Osteoblast (primary cell): ENCODE data around the gene FGD5. TPM values are rescaled to one million over a fixed set of nuclear protein-coding genes. Genes with fewer than 3 reads are reported as not detected.

Experiments
- DNase-seq: peaks from one replicate; pipeline ENCODE4 v3.0.0; 2011; ENCODE audit warnings: low spot score, mixed read lengths; ENCODE audit not compliant: insufficient read length; ENCODE audit errors: missing footprints
- H2AFZ ChIP-seq: 2 replicates; pipeline ENCODE4 v1.6.0; 2011; ENCODE audit warnings: mild to moderate bottlenecking, low read length
- H3K27ac ChIP-seq: 2 replicates; pipeline ENCODE4 v1.5.1; 2011; ENCODE audit warnings: mild to moderate bottlenecking, low read depth, low read length, moderate library complexity
- H3K27me3 ChIP-seq: 2 replicates; pipeline ENCODE4 v1.6.0; 2012; ENCODE audit warnings: mild to moderate bottlenecking, control low read depth, inconsistent platforms, low read length, moderate library complexity; ENCODE audit not compliant: insufficient read depth
- H3K36me3 ChIP-seq: 2 replicates; pipeline ENCODE4 v1.5.1; 2011; ENCODE audit warnings: mild to moderate bottlenecking, low read length, control low read depth, moderate library complexity; ENCODE audit not compliant: insufficient read depth
- H3K4me1 ChIP-seq: 2 replicates; pipeline ENCODE4 v1.5.1; 2011; ENCODE audit warnings: mild to moderate bottlenecking, low read length, control low read depth, moderate library complexity; ENCODE audit not compliant: insufficient read depth
- H3K4me2 ChIP-seq: 2 replicates; pipeline ENCODE4 v1.6.0; 2011; ENCODE audit warnings: mild to moderate bottlenecking, low read length; ENCODE audit not compliant: insufficient read depth
- H3K4me3 ChIP-seq: fragments of 200-600 bp; sonication (generic); 3 replicates; pipeline ENCODE4 v1.5.1; 2012; ENCODE audit warnings: mild to moderate bottlenecking, low read length, inconsistent platforms; ENCODE audit not compliant: insufficient read depth
- H3K79me2 ChIP-seq: 2 replicates; pipeline ENCODE4 v1.6.0; 2012; ENCODE audit warnings: mild to moderate bottlenecking, low read length, control low read depth, inconsistent platforms; ENCODE audit not compliant: insufficient read depth
- H3K9me3 ChIP-seq: 2 replicates; pipeline ENCODE4 v1.5.1; 2011; ENCODE audit warnings: low read depth, low read length, control low read depth
- H4K20me1 ChIP-seq: 2 replicates; pipeline ENCODE4 v1.6.0; 2012; ENCODE audit warnings: mild to moderate bottlenecking, low read length, control low read depth; ENCODE audit not compliant: insufficient read depth
- total RNA-seq: library from RNA; depleted of rRNA; stranded (reverse); fragments of >200 nt; gene quantifications from 2 replicates; pipeline ENCODE4 v1.2.3, GENCODE V29; 2012
- TF ChIP-seq, protein P1 (sequence below): IDR thresholded peaks from 2 replicates; pipeline ENCODE4 v1.5.1; 2011; ENCODE audit warnings: mild to moderate bottlenecking, low read depth, low read length, moderate library complexity; ENCODE audit errors: extremely low read depth

FGD5 gene
- total RNA-seq, 1 donor = under 0.01 TPM

DNA sequence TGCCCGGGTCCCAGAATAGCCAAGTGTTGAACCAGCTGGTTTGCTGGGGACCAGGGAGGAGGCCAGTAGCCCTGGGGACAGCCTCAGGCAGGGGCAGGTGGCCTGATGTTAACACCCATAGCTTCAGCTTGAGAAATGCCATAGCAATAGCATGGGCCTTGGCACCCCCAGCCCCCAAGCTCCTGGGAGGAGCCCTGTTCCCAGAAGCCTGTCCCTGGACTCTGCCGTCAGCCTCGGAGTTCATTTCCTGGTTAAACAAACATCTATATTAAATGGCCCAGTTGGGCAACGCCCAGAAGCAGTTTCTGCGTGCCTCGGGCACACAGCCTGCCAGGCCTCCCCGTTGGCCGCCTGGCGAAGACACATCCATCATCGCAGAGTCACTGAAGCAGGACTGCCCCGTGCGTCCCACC lies 58.2 kb downstream of the FGD5 start:
- no peak overlapping the region for H3K27ac ChIP-seq
- no peaks in the 10 kb centered on the region for H3K79me2 ChIP-seq
- H3K9me3 ChIP-seq = no peaks in the 10 kb centered on the region
- peak; percentile 91 for DNase-seq
- H3K4me3 ChIP-seq = no peak overlapping the region
- no peaks in the 10 kb centered on the region for H3K27me3 ChIP-seq
- H3K4me2 ChIP-seq = no peak overlapping the region
- TF ChIP-seq, protein P1, sequence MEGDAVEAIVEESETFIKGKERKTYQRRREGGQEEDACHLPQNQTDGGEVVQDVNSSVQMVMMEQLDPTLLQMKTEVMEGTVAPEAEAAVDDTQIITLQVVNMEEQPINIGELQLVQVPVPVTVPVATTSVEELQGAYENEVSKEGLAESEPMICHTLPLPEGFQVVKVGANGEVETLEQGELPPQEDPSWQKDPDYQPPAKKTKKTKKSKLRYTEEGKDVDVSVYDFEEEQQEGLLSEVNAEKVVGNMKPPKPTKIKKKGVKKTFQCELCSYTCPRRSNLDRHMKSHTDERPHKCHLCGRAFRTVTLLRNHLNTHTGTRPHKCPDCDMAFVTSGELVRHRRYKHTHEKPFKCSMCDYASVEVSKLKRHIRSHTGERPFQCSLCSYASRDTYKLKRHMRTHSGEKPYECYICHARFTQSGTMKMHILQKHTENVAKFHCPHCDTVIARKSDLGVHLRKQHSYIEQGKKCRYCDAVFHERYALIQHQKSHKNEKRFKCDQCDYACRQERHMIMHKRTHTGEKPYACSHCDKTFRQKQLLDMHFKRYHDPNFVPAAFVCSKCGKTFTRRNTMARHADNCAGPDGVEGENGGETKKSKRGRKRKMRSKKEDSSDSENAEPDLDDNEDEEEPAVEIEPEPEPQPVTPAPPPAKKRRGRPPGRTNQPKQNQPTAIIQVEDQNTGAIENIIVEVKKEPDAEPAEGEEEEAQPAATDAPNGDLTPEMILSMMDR = no peak
- no peaks in the 10 kb centered on the region for H3K36me3 ChIP-seq
- no peaks in the 10 kb centered on the region for H3K4me1 ChIP-seq
- no peaks in the 10 kb centered on the region for H4K20me1 ChIP-seq
- peak overlapping the region; percentile 15 for H2AFZ ChIP-seq

DNA sequence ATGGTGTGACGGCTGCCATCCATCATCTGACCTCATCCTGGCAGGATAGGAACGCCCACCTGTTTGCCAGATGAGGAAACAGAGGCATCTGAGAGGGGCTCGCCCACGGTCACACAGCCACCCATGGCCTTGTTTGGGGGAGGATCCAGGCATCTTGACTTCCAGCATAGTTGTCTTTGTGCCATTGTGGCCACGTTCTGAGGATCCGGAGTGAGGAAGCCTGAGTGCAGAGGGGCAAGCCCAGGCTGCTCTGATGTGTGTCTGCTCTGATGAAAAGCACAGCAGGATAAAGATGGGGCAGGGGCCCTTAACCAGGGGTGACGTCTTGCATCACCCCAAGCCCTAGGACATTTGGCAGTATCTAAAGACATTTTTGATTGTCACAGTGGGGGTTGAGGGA lies 58.7 kb downstream of the FGD5 start:
- TF ChIP-seq, protein P1 = no peak
- no peaks in the 10 kb centered on the region for H3K4me1 ChIP-seq
- no peaks in the 10 kb centered on the region for H3K79me2 ChIP-seq
- no peaks in the 10 kb centered on the region for H3K36me3 ChIP-seq
- H3K27me3 ChIP-seq = no peaks in the 10 kb centered on the region
- no peak overlapping the region for H3K4me3 ChIP-seq
- no peak overlapping the region for H3K4me2 ChIP-seq
- no peaks in the 10 kb centered on the region for H3K9me3 ChIP-seq
- H2AFZ ChIP-seq = peak overlapping the region; percentile 15
- no peaks in the 10 kb centered on the region for H4K20me1 ChIP-seq
- no peak overlapping the region for H3K27ac ChIP-seq
- DNase-seq = no peak

DNA sequence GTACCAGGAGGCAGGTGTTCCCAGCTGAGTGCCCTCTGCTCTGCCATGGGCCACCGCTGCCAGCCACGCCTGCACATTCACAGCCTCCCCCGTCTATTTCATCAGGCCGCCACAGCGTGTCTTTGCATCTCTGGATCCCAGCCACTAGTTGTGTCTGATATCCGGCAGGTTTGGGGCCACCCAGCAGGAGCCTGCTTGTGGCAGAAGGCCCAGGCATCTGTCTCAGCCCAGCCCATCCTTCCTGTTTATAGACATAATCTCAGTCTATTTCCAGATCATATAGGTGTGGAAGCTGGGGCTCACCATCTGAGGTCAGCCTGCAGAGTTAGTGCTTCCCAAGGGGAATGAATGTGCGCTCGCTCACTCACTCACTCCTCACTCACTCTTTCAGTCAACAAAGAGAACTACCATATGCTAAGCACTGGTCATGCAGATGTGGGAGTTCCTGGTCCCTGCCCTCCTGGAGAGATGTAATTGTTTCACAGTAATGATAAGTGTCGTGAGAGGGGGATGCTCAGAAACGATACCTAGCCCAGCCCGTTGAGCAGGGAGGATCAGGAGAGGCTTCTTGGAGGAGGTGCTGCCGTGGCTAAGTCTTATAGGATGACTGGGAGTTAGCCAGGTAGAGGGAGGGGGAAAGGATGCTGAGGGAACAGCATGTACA lies 60.6 kb downstream of the FGD5 start:
- TF ChIP-seq, protein P1 = no peak
- H3K4me3 ChIP-seq = no peak overlapping the region
- no peaks in the 10 kb centered on the region for H3K9me3 ChIP-seq
- H3K4me2 ChIP-seq = no peak overlapping the region
- no peaks in the 10 kb centered on the region for H3K4me1 ChIP-seq
- H3K36me3 ChIP-seq = no peaks in the 10 kb centered on the region
- H3K27ac ChIP-seq = no peak overlapping the region
- no peaks in the 10 kb centered on the region for H4K20me1 ChIP-seq
- no peak overlapping the region for H2AFZ ChIP-seq
- no peaks in the 10 kb centered on the region for H3K79me2 ChIP-seq
- no peak for DNase-seq
- no peaks in the 10 kb centered on the region for H3K27me3 ChIP-seq

DNA sequence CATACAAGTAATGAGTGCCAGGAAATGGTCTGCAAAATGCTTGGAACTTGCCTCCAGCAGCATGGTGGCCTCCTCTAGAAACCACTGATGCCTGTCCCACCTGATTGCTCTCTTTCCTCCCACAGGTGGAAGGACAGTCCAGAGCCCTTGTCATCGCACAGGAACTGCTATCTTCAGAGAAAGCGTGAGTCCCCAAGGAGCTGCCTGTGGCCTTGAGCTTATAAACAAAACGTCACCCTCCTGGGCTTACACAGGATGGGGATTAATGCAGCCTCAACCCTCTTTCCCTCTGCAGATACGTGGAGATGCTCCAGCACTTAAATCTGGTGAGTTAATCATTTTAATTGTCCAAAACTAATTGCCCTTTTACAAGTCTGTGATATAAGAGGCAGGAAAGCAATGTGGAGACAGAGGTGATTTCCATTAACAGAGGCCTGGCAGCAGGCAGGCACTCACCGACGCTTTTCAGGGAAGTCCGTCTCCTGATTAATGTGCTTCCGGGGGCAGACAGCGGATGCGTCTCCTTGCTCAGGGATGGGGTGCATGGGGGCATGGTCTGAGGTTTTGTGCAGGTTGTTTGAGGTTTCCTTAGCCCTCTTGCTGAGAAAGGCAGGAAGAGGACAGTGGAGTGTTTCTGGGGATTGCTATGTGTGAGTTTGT lies 61.8 kb downstream of the FGD5 start:
- Histone ChIP-seq H3K4me2 (no peak overlapping the region), H3K4me3 (no peak overlapping the region), H3K9me3 (no peaks in the 10 kb centered on the region), H3K4me1 (no peaks in the 10 kb centered on the region), H2AFZ (no peak overlapping the region), H3K36me3 (no peaks in the 10 kb centered on the region), H3K27me3 (no peaks in the 10 kb centered on the region), H3K79me2 (no peaks in the 10 kb centered on the region), H4K20me1 (no peaks in the 10 kb centered on the region), H3K27ac (no peak overlapping the region)
- DNase-seq = no peak
- TF ChIP-seq, protein P1 = no peak
